A204.1 (cell line): ENCODE measurements around the gene TP53RK.
"Not testable (repeated sequence)": the region's sequence is repeated elsewhere in the genome, so short reads cannot be mapped to it uniquely, and the experiment has no call there.

Source experiments
- FAIRE-seq: peaks from 2 replicates; lab custom pipeline; 2012; peaks lifted over from hg19 to GRCh38; lab: Jason Lieb, UNC

TP53RK gene

GRCh38 chr20:46683011-46683667 is 6.1 kb downstream of the TP53RK start:
- FAIRE-seq: no peak

DNA sequence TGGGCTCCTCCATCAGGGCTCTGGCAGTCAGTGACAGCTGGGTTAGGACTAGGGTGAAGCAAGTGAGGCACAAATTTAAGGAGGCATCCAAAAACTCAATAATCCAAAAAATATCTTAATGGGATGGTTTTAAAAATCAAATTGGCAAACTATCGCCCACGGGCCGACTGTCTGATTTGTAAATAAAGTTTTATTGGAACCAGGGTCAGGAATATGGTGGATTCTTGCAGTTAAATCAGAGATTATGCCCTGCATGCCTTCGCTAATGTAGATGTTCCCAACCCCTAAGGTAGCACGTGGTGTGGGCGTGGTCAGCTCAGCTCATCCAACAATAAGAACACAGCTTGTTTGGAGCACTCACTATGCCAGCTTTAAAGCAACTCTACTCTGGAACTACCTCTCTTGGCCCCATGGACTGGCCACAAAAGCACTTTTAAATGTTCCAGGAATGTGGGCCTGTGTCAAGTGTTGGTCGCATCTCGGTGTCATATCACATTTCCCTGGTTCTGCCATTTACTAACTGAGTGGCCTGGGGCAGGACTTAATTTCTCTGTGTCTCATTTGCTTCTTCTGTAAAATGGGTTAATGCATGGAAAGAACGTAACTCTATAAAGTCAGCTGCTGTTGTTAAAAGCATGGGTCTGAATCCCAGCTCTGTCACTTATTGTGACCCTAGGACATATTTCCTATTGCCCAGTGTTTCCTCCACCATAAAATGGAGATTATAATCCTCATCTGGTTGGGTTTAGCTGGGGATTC is 7.0 kb downstream of the TP53RK start:
- no peak for FAIRE-seq

DNA sequence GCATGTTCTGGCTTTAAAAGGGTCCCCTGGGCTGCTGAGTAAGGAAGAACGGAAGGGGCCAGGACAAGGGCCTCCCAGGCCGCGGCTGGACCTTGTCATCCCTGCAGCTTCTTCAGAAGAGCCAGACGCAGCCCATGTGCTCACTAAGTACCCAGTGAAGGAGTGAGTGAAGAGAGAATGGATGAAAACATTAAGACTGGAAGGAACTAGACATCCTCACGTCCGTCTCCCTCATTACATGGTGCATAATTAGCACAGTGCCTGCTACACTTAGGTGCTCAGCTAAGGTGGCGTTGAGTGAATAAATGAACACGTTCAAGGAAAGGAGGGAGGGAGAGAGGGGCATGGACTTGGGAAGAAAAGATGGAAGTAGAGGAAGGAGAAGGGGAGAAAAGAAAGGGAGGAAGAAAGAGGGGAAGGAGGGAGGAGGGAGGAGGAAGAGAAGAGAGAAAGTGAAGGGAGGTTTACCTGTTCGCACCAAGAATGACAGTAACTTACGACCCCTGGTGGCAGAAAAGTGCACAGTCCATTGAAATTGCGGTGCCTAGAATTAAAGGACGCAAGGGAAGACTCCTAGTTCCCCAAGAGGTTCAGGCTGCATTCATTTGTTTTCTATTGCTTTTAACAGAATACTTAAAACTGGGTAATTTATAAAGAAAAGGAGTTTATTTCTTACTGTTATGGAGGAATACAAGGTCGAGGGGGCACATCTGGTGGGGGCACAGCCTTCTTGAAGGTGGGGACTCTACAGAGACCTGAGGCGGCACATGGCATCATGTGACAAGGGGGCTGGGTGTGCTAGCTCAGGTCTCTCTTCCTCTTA is 8.0 kb downstream of the TP53RK start:
- FAIRE-seq: no peak

DNA sequence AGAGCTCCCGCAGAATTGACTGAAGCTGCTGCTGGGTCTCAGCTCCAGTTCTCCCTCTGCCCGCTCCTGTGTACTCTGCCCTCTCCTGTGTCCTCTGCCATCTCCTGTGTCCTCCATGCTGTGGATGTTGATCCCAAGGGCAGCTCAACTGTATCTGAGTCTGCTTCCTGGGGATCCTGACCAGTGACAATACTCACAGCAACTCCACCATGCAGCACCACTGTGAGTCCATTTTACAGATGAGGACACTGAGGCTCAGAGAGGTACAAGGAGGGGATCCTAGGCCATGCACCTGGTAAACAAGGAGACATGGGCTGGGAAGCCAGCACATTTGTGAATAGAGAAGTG is 8.6 kb downstream of the TP53RK start:
- FAIRE-seq: no peak

DNA sequence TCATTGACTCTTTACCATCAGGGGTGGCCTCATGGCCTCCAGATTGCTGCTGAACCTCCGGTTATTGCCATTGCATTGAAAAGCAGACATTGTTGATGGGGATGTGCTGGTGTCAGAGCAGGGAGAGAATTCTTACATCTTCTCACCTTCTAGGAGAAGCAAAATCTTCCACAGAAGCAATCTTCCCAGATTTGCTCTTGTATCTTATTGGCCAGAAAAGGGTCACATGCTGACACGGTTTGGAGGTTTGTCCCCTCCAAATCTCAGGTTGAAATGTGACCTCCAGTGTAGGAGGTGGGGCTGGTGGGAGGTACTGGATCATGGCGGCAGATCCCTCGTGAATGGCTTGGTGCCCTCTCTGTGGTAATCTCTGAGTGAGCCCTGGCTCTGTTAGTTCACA is 10.7 kb downstream of the TP53RK start:
- no peak for FAIRE-seq

GRCh38 chr20:46677608-46678007 is 11.6 kb downstream of the TP53RK start:
- no peak for FAIRE-seq

- FAIRE-seq: not testable (repeated sequence)
These were observed 12.5 kb downstream of the TP53RK start for GRCh38 chr20:46676649-46677316.

DNA sequence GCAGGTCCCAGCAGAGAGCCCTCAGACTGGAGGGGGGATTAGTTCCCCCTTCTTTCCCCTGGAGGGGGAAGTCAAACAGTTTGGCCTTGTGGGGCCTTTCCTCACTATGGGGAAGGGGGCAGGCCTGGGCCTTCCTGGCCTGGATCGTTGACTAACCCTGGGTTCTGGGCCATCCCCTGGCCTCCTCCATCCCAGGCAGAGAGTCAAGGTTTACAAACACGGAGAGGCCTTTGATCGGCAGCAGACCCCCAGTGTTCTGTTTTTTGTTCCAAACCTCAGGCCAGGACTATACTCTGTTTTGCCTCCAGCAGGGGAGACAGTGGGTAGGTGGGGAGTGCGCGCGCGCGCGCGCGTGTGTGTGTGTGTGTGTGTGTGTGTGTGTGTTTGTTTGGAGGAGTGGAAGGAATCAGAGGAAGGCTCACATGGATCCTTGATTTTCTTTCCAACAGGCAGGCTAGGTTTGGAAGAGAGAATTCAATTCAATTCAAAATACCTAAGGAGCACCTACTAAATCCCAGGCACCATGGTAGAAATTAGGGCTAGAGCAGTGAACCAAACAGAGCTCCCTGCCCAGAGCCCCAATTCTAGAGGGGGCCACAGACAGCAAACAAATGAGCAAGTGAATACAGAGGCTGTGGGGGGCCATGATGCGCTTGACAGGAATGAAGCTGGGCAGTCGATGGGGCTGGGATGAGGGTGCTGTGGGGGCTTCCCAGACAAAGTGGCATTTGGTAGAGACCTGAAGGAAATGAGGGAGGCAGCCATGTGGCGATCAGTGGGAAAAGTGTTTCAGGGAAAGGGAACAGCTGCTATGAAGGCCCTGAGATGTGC is 14.8 kb downstream of the TP53RK start:
- no peak for FAIRE-seq

- FAIRE-seq: no peak
These were observed 15.6 kb downstream of the TP53RK start for GRCh38 chr20:46673394-46674252.

DNA sequence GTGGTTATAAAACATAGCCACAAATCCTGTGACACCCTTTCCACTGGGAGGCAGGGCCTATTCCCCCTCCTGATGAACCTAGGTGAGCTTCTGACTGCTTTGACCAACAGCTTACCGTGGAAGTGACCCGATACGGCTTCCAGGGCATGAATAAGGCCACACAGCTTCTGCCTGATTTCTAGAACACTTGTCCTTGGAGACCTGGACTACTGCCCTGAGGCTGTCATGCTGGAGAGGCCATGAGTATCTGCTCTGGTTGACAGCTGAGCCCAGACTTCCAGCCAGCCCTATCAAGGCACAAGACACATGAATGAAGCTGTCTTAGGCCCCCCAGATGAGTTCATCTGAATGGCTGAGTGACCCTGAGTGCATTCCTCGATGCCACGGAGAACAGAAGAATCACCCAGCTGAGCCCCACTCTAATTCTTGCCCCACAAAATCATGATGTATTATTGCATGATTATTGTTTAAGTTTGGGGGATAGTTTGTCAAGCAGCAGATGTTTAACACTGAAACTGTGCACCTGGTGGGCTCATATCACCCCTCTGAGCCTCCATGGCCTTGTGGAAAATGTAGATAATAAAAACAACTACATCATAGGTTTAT is 16.6 kb downstream of the TP53RK start:
- FAIRE-seq: no peak

GRCh38 chr20:46671866-46672542 is 17.2 kb downstream of the TP53RK start:
- no peak for FAIRE-seq

- no peak for FAIRE-seq
These were observed 18.4 kb downstream of the TP53RK start for GRCh38 chr20:46670585-46671584.

- FAIRE-seq: no peak
These were observed 19.0 kb downstream of the TP53RK start for GRCh38 chr20:46670228-46670584.

- no peak for FAIRE-seq
These were observed 22.3 kb downstream of the TP53RK start for GRCh38 chr20:46666818-46667515.

DNA sequence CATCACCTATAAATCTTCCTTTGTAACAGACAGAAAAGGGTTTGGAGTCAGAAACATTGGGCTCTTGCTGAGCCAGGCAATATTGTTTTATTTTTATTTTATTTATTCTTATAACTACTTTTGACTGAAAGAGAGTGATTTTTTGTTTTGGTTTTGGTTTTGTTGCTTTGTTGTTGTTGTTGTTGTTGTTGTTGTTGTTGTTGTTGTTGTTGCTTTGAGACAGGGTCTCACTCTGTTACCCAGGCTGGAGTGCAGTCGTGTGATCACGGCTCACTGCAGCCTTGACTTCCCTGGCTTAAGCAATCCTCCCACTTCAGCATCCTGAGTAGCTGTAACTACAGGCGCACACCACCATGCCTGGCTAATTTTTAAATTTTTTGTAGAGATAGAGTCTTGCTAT is 22.9 kb downstream of the TP53RK start:
- no peak for FAIRE-seq

- FAIRE-seq: no peak
These were observed 23.6 kb downstream of the TP53RK start for GRCh38 chr20:46665602-46666001.

- FAIRE-seq: no peak
These were observed 25.7 kb downstream of the TP53RK start for GRCh38 chr20:46663531-46663930.

- no peak for FAIRE-seq
These were observed 27.6 kb downstream of the TP53RK start for GRCh38 chr20:46661659-46662058.
